Measurements from ENCODE around the gene SPTB.

SPTB gene

DNA sequence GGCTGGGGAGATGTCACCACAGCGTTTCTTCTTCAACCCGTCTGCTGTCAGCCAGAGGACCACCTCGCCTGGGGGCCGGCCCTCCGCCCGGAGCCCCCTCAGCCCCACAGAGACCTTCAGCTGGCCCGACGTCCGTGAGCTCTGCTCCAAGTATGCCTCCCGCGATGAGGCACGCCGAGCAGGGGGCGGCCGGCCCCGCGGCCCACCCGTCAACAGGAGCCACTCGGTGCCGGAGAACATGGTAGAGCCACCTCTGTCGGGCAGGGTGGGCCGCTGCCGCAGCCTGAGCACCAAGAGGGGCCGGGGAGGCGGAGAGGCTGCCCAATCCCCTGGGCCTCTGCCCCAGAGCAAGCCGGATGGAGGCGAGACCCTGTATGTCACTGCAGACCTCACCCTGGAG is 136.6 kb downstream of the SPTB start:
- no peak for DNase-seq

GRCh38 chr14:64741961-64742360 is 137.7 kb downstream of the SPTB start:
- DNase-seq = no peak

DNA sequence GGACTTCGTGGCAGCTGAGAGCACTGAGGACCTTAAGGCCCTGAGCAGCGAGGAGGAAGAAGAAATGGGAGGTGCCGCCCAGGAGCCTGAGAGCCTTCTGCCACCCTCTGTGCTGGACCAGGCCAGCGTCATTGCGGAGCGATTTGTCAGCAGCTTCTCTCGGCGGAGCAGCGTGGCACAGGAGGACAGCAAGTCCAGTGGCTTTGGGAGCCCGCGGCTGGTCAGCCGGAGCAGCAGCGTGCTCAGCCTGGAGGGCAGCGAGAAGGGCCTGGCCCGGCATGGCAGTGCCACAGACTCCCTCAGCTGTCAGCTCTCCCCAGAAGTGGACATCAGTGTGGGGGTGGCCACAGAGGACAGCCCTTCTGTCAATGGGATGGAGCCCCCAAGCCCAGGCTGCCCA is 138.5 kb downstream of the SPTB start:
- no peak for DNase-seq

DNA sequence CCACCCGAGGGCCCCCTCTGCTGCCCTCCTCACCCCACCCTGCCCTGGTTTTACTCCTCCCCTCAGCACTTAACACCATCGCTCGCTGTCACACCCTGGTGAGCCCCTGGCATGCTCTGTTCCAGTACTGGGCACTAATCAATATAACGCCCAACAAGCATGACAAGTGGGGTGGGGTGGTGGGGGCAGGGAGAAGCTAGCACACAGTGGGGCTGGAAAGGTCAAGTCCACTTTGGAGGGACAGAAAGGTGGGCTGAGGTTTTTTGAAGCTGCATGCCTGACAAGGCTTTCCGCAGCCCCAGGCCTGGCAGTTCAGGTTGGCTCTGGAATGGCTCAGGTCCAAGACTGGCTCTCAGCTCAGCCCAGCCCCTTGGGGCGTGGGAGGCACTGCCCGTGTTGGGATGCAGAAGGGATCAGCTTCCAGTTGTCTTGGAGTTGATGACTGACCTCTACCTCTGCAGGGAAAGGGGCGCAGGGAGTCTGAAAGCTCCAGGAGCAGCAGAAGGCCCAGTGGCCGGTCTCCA is 141.4 kb downstream of the SPTB start:
- no peak for DNase-seq

DNA sequence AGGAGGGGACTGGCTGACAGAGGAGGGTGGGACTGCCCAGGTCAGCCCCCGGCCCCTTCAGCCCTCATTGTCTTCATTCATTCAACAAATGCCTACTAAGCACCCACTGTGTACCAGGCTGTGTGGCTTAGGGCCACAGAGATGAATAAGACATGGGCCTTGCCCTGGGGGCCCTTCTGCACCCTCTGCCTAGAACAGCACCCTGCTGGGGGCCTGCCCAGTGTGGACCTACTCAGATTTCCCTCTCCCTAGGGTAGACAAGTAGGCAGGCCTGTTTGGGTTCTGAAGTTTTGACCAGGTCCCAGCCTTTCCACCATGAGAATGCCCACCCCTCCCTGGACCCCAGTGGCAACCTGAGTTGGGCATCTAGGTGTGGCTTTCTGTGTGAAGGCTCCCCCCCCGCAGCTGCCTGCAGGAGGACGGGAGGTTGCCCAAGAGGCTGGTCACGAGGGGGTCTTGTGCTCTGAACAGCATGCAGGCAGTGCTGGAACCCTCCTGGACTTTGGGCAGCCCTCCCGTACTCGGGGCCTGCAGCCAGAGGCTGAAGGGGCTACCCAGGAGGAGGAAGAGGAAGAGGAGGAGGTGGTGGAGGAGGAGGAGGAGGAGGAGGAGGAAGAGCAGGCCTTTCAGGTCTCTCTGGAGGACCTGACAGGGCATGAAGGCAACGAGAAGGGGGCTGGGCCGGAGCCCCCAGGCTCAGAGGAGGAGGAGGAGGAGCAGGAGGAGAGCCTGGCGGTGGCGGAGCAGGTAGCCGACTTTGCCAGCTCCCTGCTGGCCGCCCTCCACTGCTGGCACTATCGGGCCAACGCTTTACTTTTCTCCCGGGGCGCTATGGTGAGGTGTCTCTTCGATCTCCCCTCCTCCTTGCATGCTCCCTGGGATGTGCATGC is 142.1 kb downstream of the SPTB start:
- DNase-seq = no peak

DNA sequence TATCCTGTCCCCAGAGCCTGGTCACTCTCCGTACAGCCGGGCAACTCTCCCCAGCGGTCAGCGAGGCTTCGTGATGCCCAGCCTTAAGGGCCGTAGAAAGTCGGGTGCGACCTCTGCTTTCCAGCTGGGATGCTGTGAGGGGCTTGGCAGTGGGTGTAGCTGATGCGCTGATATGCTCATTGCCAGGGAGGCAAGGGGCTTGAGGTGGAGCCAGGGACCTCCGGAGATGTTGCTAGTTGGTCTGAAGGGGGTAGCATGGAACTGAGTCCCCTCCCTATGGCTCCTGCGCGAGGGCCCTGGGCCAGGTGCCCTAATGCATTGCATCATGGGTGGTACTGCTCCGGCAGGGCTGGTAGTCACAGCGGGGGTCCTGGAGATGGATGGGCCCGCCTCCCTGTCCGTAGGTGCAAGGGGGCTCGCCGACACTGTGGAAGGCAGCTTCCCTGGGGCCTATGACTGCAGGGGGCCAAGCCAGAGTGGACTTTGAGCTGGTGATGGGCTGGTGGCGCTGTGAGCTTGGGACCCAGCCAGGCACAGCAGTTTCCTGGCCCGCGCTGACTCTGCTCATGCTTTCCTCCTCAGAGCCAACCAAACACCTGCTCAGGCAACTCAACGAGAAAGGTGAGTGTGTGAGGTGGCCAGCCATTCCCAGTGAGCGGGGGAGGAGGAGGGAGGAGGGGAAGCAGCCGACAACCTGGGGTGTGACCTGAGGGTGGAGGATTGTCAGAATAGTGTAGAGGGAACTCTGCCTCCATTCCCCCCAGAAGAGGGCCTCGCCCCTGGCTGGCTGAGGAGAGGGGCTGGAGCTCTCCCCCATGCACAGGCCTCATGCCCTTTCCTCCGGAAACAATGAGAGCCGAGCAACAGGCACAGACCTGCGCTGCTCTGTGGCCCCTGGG is 143.2 kb downstream of the SPTB start:
- DNase-seq = no peak

- DNase-seq = no peak
Observed at GRCh38 chr14:64734990-64735389, 144.7 kb downstream of the SPTB start.

GRCh38 chr14:64733899-64734298 is 145.8 kb downstream of the SPTB start:
- no peak for DNase-seq

GRCh38 chr14:64733321-64733720 is 146.4 kb downstream of the SPTB start:
- no peak for DNase-seq

DNA sequence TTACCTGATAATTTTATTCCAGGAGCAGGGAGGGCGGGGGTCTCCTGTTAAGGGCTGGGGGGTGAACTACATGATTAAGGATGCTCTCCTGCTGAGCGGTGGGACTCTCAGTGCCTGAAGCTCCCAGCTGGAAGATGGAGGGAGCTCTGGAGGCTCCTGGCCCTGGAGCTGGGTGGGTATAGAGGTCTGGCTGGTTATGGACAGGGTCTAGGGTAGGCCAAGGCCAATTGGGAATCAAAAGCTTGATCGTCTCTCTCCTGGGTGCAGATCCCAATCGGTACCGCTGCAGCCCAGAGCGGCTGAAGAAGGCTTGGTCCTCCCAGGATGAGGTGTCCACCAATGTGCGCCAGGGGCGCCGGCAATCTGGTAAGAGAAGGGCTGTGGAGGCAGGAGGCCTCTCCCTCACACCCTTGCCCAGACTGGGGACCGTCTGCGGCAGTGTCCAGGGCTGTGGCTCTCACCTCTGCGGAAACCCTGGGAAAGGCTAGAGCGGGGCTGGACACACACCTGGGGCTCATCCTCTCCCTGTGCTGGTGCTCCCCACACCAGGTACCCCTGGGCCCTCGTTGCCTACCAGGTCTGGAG is 147.1 kb downstream of the SPTB start:
- DNase-seq = no peak

- no peak for DNase-seq
Observed at GRCh38 chr14:64732066-64732465, 147.6 kb downstream of the SPTB start.

- DNase-seq = no peak
Observed at GRCh38 chr14:64731141-64731581, 148.5 kb downstream of the SPTB start.

DNA sequence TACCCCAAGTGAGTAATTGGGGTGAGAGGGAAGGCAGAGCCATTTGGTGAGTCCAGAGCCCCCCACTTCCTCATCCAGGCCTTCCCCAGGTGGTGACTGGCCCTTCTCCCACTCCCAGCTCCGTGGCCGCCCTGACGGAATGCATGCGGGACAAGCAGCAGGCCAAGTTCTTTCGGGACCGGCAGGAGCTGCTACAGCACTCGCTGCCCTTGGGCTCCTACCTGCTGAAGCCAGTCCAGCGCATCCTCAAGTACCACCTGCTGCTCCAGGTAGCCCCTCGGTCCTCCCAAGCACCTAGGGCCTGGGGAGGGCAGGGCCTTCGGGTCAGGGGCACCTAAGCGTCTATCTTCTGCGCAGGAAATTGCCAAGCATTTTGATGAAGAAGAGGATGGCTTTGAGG is 149.0 kb downstream of the SPTB start:
- no peak for DNase-seq

GRCh38 chr14:64730061-64730440 is 149.7 kb downstream of the SPTB start:
- DNase-seq = no peak

DNA sequence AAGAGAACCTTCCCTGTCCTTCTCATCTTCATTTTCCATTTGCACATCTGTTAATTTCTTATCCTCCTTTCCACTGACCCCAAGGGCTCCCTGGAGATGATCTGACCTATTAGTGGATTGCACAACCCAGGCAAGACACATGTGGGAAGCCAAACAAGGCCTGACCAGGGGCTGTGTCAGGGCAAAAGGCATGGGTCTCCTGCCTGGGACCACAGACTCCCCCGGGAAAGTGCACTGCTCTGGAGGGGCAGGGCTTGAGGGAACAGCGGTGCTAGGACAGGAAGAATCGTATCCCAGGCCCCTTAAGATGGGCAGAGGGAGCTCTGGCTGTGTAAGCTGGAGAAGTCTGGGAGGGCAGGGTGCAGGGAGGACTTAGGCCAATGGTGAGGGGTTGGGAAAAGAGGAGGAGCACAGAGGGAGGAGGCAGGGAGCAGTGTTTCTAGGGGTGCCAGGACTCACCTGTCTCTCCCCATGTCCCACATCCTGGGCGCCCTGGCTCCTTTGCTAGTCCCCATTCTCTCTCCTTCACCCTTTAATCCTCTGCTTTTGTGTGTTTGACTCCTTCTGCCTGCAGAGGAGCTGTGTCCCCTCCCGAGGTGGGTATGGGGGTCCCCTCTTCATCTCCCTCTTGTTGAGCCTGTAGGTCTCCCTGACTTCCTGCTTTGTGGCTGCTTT is 150.2 kb downstream of the SPTB start:
- DNase-seq = no peak

DNA sequence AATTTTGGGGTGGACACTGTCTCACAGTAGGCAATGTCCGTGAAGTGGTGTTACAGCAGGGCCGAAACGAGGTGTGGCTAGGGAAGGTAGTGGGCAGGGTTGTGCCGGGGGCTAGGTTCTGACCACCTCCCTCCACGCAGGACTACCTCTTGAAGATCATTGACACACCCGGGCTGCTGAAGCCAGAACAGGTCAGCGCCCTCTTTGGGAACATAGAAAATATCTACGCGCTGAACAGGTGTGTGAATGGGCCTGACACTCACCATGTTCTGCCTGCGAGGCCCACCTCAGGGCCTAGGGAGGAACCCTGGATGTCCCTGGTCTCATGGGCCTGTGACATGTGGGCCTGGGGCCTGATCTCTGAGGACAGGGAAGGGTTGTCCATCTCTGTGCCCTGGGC is 150.9 kb downstream of the SPTB start:
- DNase-seq = no peak

GRCh38 chr14:64728106-64728505 is 151.6 kb downstream of the SPTB start:
- DNase-seq = no peak

- no peak for DNase-seq
Observed at GRCh38 chr14:64727551-64728071, 152.1 kb downstream of the SPTB start.

DNA sequence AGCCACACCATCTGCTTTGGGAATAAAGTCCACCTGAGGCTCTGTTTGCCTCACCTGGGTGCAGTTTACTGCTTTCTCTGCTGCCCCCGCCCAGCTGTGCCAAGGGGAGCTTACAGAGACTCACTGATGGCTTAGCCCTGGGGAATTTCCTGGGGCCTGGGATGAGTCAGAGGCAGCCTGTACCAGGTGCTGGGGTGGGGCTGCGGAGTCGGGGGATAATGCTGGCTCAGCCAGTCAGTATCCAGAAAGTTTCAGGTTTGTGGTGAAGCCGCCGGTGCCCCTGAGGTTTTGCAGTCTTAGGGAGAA is 153.2 kb downstream of the SPTB start:
- DNase-seq = no peak

DNA sequence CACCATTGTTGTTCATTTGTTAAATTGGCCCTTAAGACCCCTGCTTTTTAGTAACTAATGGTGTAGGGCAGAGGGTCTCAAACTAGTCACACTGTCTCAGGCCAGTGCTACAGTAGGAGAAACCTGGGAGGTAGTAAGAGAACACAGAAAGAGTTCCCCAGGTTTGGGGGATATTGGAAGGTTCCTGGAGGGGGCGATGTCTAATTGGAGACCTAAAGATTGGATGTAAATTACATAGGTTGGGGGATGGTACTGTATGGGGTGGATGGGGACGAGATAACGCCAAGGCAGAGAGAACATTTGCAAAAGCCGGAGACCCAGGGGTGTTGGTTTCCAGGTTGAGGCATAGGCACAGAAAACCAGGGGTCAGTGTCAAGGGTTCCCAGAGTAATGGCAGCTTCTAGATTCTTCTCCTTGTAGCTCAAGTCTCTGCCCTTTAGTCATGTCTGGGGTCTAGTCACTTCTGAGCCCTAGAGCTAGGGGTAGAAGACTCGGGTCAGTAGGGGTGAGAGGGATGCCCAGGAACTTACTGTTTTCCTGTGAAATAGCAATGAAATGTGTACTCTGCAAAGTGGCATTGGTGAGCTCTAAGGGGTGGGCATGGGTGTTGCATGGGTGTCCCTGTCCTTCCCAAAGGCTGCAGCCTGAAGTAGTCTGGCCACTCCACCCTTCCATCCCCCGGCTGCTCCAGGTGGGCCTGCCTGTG is 153.7 kb downstream of the SPTB start:
- DNase-seq = no peak

GRCh38 chr14:64725261-64725815 is 154.4 kb downstream of the SPTB start:
- DNase-seq = no peak

DNA sequence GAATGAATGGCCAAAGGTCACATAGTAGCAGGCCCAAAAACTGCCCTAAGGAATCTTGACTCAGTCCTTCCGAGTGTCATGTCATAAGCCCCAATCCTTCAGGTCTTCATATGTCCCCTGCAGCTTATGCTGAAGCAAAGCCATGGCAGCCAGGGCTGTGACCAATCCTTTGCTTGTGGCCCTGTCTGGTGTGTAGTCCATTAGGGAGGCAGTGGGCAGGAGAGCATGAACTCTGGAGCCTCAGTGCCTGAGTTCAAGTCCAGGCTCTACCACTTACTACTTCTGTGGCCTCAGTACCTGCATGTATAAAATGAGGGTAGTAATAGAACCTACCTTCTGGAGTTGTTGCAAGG is 155.2 kb downstream of the SPTB start:
- DNase-seq = no peak
